AG09319 (cell line): ENCODE data around the gene CDC37L1.

ENCODE experiments used
- DNase-seq: peaks from one replicate; pipeline ENCODE4 v3.0.0-alpha.2; 2010; ENCODE audit warnings: low read depth; ENCODE audit errors: extremely low read depth
- TF ChIP-seq, protein P1 (sequence below): IDR thresholded peaks from 2 replicates; pipeline ENCODE4 v1.5.1; 2011; ENCODE audit warnings: low read depth, mild to moderate bottlenecking, inconsistent platforms, low read length, moderate library complexity

Gene CDC37L1

DNA sequence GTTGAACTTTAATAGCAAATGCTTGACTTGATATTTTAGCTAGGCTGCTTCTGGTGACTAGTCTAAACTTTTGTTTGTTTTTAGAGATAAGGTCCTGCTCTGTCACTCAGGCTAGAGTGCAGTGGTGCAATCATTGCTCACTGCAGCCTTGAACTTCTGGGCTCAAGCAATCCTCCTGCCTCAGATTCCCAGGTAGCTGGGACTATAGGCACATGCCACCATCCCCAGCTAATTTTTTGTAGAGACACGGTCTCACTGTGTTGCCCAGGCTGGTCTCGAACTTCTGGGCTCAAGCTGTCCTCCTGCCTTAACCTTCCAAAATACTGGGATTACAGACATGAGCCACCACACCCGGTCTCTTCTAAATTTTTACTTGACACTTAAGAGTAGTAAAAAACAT is 20.7 kb downstream of the CDC37L1 start:
- TF ChIP-seq, protein P1, sequence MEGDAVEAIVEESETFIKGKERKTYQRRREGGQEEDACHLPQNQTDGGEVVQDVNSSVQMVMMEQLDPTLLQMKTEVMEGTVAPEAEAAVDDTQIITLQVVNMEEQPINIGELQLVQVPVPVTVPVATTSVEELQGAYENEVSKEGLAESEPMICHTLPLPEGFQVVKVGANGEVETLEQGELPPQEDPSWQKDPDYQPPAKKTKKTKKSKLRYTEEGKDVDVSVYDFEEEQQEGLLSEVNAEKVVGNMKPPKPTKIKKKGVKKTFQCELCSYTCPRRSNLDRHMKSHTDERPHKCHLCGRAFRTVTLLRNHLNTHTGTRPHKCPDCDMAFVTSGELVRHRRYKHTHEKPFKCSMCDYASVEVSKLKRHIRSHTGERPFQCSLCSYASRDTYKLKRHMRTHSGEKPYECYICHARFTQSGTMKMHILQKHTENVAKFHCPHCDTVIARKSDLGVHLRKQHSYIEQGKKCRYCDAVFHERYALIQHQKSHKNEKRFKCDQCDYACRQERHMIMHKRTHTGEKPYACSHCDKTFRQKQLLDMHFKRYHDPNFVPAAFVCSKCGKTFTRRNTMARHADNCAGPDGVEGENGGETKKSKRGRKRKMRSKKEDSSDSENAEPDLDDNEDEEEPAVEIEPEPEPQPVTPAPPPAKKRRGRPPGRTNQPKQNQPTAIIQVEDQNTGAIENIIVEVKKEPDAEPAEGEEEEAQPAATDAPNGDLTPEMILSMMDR: no peak
- DNase-seq: no peak

DNA sequence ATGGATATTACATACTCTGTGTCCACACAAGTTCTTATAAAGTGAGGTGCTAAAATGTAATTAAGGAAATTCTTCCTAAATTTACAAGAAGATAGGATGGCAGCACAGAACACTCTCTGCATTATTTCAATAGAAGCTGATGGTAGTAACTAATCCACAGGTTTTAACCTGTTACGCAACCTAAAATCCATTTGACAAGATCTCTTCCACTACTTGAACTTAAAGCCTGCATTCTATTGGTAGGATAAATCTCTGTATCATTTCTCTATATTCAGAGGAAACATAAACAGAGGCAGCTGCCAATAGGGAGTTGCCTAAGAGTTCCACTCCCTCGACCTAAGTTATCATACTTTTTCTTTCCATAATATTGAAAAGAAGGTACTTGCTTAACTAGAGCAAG is 21.6 kb downstream of the CDC37L1 start:
- no peak for DNase-seq
- TF ChIP-seq, protein P1: no peak

DNA sequence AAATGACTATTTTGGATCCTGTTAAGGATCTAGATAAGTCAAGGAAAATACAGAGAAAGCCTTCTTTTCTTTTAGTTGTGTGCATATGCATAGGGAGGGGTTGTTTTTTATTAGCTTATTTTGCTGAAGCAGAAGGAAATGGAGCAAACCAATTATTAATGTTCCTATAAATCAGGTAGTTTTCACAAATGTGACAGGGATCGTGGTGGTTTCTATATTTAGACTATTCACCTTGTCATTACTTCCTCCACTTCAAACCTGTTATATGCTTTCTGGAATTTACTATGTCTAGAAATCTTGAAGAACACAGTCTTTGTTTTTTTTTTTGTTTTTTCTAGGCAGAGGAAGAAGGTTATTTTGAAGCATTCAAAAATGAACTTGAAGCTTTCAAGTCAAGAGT is 22.2 kb downstream of the CDC37L1 start:
- TF ChIP-seq, protein P1: no peak
- DNase-seq: no peak

DNA sequence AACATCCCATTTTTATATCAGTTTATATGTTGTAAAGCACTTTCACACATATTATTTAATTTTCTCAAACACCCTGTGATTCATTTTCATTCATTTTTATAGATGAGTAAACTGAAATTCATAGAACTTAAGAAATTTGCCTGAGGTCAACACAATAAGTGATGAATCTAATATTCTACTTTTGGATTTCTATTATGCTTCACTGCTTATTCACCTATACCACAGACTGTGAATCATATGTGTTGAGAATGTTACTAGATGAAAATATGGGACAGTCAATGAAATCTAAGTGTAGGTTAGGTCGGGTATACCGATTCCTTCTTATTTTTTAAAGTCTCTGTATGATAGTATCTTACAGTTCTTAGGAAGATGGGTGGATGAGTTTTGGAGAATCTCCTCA is 24.8 kb downstream of the CDC37L1 start:
- no peak for DNase-seq
- TF ChIP-seq, protein P1: no peak

DNA sequence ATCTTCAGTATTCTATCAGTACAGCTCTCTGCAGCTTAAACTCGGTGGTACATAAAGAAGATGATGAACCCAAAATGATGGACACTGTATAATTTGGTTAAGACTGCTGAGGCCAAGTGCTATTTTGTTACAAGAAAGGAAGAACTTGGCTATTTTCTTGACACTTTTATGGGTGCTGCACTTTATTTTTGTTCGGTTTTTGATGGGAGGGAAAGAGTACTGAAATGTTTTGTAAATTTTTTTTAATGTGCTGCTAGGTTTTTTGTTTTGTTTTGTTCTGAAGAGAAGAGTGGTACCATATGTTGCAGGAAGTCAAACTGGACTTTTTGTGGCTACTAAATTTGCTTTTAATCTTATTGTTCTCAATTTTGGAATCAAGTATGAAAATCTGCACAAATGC is 26.7 kb downstream of the CDC37L1 start:
- TF ChIP-seq, protein P1: no peak

DNA sequence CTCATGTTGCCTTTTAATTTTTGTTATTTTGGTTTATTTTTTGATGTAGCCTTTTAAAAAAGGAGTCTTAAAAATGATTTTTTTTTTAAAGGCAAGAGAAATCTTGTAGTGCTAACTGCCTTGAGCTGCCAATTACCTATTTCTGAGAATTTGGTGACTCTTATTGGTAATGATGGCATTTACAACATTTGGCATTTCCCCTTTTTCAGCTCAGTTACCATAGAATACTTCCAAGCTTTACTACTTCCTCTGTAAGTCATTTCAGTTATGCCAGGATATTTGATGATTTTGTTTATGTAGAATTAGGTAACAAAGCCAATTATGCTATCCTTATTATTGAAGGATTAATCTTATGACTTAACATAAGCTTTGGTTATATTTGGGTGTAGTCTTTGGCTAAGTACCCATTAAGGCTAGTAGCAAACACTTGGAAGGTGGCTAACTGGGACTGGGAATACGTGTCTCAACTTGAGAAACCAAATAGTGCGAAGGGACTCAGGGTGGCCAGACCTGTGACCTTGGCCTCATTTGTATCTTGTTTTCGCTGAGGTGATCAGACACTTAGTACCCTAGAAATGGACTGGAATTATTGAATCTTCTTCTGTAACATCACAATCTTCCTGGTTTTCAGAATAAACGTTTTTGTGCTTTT is 27.7 kb downstream of the CDC37L1 start:
- no peak for DNase-seq
- TF ChIP-seq, protein P1: no peak

More for the DNA sequence above, 26.7 kb downstream of the CDC37L1 start:
- no peak for DNase-seq

DNA sequence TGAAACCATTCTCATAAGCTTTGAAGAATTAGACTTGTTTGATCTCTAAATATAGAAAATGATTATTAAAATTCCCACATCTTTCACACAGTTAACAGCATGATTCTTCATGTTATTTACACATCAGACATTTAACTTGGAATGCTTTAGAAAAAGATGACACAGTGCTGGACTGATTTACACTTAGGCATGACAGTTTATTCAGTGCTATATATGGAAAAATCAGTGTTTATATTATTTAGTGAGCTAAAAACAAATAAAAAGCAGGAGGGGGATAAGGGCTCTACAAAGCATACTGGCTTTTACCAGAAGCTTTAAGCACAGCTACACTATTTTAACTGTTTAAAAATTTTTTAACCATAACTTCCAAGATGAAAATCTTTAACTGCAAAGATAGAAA is 30.0 kb downstream of the CDC37L1 start:
- DNase-seq: no peak
- TF ChIP-seq, protein P1: no peak
